Stimulated activated CD8-positive, alpha-beta memory T cell treated with anti-CD3 and anti-CD28 coated beads, Interleukin-4, amount 100 ng/mL, for 24 hours (primary cell): ENCODE measurements around the gene HARS2.
"Not testable (repeated sequence)": the region's sequence is repeated elsewhere in the genome, so short reads cannot be mapped to it uniquely, and the experiment has no call there.

Source experiments
- DNase-seq: peaks from one replicate; pipeline ENCODE4 v3.0.0-alpha.2; 2020; ENCODE audit warnings: low read depth

The HARS2 gene

DNA sequence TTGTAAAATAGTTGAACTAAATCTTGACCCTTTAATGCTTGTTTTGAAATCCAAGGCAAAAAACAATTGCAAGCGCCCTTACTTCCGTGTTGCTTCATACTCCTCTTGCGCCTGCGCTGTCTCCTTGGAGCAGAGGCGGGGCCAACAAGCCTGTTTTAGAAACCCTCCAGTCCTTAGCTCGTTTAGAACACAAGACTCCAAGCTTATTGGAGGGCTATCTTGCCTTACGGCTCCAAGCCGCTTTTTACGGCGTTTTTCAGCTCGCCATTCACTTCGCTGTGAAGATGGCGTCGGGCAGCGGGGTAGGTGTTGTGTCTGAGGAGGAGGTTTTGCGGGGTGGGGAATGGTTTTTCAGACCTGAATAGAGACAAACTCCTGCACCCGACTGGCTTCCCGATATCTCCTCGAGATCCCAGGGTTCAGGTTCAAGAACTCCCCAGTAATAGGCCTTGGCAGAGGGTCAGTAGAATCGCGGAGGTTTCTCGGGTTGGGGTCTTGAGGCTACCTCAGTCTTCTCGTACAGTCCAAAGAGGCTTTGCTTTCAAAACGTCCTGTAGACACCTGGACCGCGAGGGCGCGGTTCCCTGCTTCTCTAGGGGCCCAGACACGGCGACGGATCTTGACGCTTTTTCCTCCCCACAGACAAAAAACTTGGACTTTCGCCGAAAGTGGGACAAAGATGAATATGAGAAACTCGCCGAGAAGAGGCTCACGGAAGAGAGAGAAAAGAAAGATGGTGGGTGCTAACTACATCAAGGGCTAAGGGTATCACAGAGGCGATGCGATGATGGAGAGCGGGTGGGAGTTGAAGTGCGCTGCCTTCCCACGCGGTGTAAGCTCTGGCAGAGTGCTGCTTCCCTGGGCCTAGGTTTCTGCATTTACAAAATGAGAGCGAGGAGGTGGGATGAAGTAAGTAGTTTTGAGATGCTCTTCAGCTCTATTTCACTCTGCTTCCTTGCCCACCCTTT, 9.2 kb downstream of the HARS2 start, which contains the start of gene ZMAT2:
TSS of gene ZMAT2 (plus strand) at position 271 of the 968 bp plus-strand sequence. CDS start at position 285, 14 bp downstream.
- DNase-seq, result peak; percentile 90

DNA sequence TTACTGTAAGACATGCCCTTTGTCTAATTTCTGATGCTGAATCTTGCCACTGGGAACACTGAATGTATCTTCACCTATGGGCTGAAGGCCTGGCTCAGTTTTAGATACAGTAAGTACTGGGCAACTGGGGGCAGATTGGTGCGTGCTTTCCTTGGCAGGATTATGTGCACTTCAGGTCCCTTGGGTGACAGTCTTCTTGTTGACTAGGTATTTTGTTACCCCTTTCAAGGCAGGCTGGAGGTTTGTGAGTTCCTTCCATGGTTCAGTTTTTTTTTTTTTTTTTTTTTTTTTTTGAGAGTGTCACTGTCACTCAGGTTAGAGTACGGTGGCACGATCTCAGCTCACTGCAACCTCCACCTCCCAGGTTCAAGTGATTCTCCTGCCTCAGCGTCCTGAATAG, 16.6 kb downstream of the HARS2 start:
- DNase-seq, result no peak

DNA sequence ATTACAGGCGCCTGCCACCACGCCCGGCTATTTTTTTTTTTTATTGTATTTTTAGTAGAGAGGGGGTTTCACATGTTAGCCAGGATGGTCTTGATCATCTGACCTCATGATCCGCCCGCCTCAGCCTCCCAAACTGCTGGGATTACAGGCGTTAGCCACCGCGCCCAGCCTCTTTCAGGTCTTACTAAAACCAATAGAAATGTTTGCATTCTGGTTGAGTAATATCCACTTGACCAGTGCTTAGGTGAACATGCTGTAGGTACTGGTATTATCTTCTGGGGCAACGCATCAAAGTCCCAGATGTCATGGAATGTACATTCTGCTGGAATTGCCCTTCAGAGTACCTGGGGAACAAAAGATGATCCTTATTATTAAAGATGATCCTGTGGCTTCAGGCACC, 17.5 kb downstream of the HARS2 start:
- not testable (repeated sequence) for DNase-seq

DNA sequence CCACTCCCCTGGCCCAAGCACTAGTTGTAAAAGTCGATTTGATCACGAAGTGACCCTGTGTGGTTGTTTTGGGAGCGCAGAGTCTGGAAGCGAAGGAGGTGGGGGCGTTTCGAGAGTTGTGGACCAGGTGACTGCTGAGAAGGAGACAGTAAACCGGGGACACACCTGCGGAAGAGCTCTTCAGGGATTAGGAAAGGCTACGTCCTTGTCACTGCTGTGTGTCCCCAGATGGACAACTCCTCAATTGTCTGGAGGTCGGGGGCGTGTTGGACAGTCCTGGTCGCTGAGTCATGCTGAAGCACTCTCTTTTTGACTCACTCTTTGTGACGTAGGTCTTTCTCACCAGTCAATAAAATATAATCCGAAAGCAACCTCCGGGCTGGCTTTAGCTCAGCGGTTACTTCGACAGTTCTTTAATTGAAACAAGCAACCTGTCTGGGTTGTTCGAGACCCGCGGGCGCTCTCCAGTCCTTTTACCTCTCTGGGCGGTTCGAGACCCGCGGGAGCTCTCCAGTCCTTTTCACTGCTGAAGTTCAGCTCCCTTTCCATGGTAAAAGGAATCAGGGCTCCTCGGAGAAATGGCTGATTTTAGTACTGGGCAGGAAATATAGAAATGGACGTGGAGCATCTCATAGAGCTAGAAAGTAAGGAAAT, 19.8 kb downstream of the HARS2 start:
- peak; percentile 78 for DNase-seq

DNA sequence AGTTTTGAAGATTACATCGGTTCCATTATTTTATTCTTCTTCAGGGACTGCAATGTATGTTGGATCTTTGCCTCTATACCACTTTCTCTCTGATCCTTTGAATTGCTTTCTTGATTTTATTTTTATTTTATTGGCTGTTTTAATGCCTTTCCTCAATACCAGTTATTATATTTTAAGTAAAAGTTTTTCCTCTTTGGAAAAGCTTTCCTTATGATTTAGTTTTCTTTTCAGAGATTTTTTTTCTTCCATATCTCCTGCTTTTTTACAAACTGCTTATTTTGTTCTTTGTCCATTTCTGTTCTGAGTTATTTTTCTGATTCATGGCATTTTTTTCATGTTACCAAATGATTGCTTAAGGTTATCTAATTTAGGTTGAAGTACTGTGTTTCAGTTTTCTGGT, 20.5 kb downstream of the HARS2 start:
- DNase-seq, result no peak

DNA sequence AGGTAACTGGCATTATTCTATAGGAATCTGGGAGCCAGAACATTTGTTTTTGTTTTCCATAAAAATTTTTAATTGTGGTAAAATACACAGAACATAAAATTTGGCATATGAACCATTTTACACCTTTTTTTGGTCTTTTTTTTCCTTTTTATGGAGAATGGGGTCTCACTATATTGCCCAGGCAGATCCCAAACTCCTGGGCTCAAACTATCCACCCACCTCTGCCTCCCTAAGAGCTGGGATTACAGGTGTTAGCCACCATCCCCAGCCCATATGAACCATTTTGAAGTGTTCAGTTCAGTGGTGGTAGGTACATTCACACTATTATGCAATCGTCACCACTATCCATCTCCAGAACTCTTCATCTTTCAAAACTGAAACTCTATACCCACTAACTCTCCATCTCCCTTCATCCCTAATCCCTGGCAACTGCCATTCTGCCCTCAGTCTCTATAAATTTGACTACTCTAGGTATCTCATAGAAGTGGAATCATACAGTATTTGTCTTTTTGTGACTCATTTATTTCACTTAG, 22.4 kb downstream of the HARS2 start:
- no peak for DNase-seq

DNA sequence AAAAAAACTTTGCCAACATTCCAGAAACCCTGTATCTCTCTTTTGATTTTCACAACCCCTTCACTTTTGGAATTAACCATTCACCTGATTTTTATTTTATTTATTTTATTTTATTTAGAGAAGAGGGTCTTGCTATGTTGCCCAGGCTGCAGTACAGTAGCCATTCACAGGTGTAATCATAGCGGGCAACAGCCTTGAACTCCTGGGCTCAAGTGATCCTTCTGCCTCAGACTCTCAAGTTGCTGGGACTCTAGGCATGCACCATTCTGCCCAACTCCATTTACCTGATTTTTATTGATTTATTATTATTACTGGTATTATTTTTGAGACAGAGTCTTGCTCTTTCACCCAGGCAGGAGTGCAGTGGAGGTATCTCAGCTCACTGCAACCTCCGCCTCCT, 25.0 kb downstream of the HARS2 start:
- DNase-seq, result not testable (repeated sequence)

DNA sequence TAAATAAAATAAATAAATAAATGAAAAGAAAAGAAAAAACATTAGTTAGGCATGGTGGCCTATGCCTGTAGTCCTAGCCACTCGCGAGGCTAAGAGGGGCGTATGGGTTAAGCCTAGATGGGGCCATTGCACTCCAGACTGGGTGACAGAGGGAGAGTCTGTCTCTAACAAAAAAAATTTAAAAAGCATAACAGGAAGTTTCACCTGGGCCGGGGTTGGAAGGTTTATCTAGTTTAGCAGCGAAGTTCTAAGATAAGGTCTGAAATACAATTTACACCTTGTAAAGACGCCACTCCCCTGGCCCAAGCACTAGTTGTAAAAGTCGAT, 27.0 kb downstream of the HARS2 start:
- no peak for DNase-seq

DNA sequence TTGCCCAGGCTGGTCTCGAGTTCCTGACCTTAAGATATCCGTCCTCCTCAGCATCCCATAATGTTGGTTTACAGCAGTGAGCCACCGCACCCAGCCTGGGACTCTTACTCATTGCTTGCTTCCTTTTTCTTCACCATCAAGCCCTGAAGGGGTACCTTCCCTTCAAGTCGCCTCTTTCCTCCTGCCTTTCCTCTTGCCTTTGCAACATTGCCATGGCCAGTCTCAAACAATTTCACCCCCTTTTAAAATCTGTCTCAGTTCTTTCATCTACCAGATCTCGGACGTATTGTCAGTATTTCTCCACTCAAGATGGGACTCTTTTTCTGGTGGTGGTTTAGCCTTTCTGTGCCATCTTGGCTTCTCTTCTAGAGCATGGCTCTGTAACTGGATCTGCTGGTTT, 29.5 kb downstream of the HARS2 start:
- not testable (repeated sequence) for DNase-seq

DNA sequence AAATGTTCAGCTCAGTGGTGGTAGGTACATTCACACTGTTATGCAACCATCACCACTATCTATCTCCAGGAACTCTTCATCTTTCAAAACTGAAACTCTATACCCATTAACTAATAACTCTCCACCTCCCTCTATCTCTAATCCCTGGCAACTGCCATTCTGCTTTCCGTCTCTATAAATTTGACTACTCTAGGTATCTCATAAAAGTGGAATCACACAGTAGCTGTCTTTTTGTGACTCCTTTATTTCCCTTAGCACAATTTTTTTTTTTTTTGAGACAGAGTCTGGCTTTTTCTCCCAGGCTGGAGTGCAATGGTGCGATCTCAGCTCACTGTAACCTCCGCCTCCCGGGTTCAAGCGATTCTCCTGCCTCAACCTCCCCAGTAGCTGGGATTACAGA, 30.1 kb downstream of the HARS2 start:
- DNase-seq, result not testable (repeated sequence)

DNA sequence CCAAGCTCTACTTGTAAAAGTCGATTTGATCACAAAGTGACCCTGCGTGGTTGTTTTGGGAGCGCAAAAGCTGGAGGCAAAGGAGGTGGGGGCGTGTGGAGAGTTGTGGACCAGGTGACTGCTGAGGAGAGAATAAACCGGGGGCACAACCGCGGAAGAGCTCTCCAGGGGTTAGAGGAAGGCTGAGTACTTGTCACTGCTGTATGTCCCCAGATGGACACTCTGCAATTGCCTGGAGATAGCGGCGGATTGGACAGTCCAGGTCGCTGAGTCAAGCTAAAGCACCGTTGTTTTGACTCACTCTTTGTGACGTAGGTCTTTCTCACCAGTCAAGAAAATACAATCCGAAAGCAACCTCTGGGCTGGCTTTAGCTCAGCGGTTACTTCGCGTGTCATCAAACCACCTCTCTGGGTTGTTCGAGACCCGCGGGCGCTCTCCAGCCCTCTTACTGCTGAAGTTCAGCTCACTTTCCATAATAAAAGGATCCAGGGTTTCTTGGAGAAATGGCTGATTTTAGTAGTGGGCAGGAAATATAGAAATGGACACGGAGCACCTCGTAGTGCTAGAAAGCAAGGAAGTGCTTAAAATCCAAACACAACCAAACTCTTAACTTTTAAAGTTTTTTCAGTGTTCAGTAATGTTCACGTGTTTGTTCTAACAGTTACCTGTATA, 34.7 kb downstream of the HARS2 start:
- DNase-seq, result peak; percentile 63

DNA sequence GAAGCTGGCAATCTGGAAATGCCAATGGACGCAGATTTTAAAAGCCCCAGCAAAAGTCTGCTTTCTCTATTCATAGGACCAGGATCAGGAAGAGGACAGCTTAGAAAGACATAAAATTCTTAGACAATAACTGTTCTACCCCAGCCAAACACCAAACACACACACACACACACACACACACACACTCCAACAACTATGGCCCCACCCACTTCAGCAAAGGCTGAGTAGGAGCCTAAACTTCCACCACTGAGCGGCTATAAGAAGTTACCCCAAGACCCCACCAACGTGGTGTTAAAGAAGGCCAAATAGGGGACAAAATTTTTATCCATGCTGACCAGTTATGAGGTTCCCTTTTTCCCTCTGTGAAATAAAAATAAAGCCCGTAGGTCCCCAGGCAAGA, 41.8 kb downstream of the HARS2 start:
- DNase-seq, result no peak

DNA sequence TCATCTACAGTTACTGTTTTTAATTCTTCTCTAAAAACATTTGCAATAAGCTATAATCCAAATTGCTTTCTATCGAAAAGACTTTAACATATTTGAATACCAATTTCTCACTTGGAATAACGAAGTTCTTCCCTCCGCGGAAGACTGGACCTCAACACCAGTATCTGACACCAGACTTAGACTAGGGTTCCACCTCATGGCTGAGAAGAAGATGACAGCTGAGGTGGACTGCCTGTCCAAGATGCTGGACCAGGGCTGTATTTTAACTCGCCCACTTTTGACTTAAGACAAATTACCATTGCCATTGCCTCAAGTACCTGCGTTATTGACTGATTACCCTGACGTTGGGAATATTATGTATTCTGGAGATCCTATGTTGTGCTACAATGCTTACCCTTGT, 43.1 kb downstream of the HARS2 start:
- no peak for DNase-seq

DNA sequence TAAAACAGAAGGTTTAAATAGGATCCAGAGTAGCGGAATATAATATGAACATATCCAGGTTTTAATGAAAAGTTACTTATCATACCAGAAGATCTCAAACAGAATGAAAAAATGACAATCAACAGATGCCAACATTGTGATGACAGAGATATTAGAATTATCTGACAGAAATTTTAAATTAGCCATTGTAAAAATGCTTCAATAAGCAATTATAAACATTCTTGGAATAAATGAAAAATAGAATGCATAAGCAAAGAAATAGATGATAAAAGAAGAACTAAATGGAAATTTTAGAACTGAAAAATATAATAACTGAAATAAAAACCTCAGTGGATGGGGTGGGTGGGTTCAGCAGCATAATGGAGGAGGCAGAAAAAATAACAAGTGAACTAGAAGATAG, 46.2 kb downstream of the HARS2 start:
- DNase-seq, result no peak

DNA sequence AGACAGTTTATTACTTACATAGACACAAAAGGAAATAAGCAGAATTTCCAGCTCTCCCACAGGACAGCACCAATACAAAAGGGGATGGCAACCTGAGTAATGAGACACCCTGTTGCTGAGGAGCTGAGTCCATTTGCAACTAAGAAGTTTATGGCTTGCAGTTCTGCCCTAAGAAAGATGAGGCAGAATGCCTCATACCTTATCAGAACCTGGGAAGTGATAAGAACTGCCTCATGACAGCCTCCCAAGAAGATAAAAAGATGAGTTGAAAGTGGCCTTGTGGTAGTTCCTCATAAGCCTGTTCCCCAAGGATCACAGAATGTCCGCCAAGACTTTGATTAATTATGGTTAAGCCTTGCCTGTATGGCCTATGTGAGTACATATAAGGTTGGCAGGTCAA, 50.7 kb downstream of the HARS2 start:
- DNase-seq, result no peak
